Measurements from ENCODE around the gene LUZP4. TPM values are rescaled to one million over a fixed set of nuclear protein-coding genes. Genes with fewer than 3 reads are reported as not detected.

Gene LUZP4, protein sequence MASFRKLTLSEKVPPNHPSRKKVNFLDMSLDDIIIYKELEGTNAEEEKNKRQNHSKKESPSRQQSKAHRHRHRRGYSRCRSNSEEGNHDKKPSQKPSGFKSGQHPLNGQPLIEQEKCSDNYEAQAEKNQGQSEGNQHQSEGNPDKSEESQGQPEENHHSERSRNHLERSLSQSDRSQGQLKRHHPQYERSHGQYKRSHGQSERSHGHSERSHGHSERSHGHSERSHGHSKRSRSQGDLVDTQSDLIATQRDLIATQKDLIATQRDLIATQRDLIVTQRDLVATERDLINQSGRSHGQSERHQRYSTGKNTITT
- not detected for total RNA-seq

GRCh38 chrX:115289465-115289864 is at the start of gene LUZP4:
Gene LUZP4 (plus strand): TSS chrX:115289715. CDS start chrX:115289760, 45 bp downstream.
- Histone ChIP-seq H3K9me3 (no peaks in the 10 kb centered on the region), H3K27ac (no peak within 1 kb of the TSS), H3K4me1 (no peaks in the 10 kb centered on the region), H3K4me3 (no peak within 1 kb of the TSS), H3K27me3 (peaks cover 0 to 10% of the 10 kb centered on the region in 2 donors), H3K36me3 (no peaks in the 10 kb centered on the region)
- 84 to 95% methylated on average over 17 of the region's 17 CpGs for WGBS, 2 donors
- DNase-seq (ENCODE audit: low spot score in 2 of 2): no peak
- no peak for TF ChIP-seq EP300 (IDR thresholded peaks at IDR 0.05)
- no peak for TF ChIP-seq POLR2A (IDR thresholded peaks at IDR 0.05)
- no peak for TF ChIP-seq CTCF (IDR thresholded peaks at IDR 0.05)

DNA sequence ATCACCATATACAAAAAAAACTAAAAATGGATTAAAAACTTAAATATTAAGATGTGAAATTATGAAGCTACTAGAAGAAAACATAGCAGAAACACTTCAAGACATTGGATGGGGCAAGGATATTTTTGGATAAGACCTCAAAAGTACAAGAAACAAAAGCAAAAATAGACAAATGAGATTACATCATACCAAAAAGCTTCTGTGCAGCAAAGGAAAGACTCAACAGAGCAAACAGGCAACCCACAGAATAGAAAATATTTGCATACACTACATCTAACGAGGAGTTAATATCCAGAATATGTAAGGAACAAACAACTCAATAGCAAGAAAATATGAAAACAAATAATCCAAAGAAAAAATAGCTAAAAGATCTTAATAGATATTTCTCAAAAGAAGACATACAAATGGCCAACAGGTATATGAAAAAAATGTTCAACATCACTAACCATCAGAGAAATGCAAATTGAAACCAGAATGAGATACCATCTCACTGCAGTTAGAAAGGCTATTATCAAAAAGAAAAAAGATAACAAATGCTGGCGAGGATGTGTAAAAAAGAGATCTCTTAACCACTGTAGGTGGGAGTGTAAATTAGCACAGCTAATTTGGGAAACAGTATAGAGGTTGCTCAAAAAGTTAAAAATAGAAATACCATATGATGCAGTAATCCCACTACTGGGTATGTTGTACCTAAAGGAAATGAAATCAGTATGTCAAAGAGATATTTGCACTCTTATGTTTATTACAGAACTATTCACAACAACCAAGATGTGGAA is 37.9 kb upstream of the LUZP4 start:
- Histone ChIP-seq H3K36me3 (no peaks in the 10 kb centered on the region), H3K4me1 (no peaks in the 10 kb centered on the region), H3K27me3 (peaks cover 0 to 20% of the 10 kb centered on the region in 2 donors), H3K27ac (no peak overlapping the region), H3K9me3 (no peaks in the 10 kb centered on the region), H3K4me3 (no peak overlapping the region)
- DNase-seq (ENCODE audit: low spot score in 2 of 2): no peak
- no peak for TF ChIP-seq POLR2A (IDR thresholded peaks at IDR 0.05)
- no peak for TF ChIP-seq EP300 (IDR thresholded peaks at IDR 0.05)
- no peak for TF ChIP-seq CTCF (IDR thresholded peaks at IDR 0.05)
- WGBS, 2 donors: 51 to 81% methylated on average over 2 of the region's 2 CpGs

- H3K36me3 ChIP-seq: no peaks in the 10 kb centered on the region
- no peak overlapping the region for H3K4me3 ChIP-seq
- H3K9me3 ChIP-seq: no peaks in the 10 kb centered on the region
- peaks cover 0 to 18% of the 10 kb centered on the region in 2 donors for H3K27me3 ChIP-seq
- WGBS, 2 donors: 63 to 69% methylated on average over 2 of the region's 2 CpGs
- H3K27ac ChIP-seq: no peak overlapping the region
- H3K4me1 ChIP-seq: no peaks in the 10 kb centered on the region
- no peak for TF ChIP-seq EP300 (IDR thresholded peaks at IDR 0.05)
- no peak for TF ChIP-seq CTCF (IDR thresholded peaks at IDR 0.05)
- no peak for TF ChIP-seq POLR2A (IDR thresholded peaks at IDR 0.05)
- no peak for DNase-seq (ENCODE audit: low spot score in 2 of 2)
Measured at GRCh38 chrX:115255003-115255402, 34.5 kb upstream of the LUZP4 start.

GRCh38 chrX:115257711-115258110 is 31.8 kb upstream of the LUZP4 start:
- Histone ChIP-seq H3K9me3 (no peaks in the 10 kb centered on the region), H3K4me1 (no peaks in the 10 kb centered on the region), H3K36me3 (no peaks in the 10 kb centered on the region), H3K27me3 (peaks cover 0 to 21% of the 10 kb centered on the region in 2 donors), H3K4me3 (no peak overlapping the region), H3K27ac (no peak overlapping the region)
- no peak for DNase-seq (ENCODE audit: low spot score in 2 of 2)
- TF ChIP-seq EP300 (IDR thresholded peaks at IDR 0.05) (no peak), CTCF (IDR thresholded peaks at IDR 0.05) (no peak), POLR2A (IDR thresholded peaks at IDR 0.05) (no peak)

DNA sequence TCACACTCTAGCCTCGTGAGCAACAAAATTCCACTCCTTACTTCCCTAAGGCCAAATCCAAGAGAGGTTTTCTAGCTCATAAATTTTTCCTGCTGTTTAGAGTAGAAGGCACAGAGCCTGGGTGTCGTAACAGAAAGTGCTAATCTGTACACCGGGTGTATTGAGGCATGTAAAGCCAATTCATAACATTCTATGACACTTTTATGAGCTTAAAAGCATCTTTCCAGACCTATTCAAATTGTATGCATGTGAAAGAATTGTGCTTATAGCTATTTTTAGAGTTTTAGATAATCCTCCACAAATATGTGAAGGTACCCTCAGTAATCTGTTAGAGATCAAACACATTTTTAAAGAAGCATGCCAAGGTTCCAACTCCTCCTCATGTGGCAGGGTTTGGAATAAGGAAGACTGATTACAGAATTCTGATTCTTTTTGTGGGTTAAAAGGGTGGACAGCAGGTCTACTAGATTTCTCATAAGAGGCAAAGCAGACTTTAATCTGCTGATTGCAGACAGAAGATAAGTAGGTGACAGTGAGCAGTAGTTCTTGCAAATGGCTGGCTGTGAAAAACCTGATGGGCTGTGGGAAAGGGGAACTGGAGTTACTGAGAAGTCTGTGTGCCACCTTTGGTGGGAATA is 30.2 kb upstream of the LUZP4 start:
- Histone ChIP-seq H3K9me3 (no peaks in the 10 kb centered on the region), H3K36me3 (no peaks in the 10 kb centered on the region), H3K4me1 (no peaks in the 10 kb centered on the region), H3K27me3 (peaks cover 0 to 21% of the 10 kb centered on the region in 2 donors), H3K4me3 (no peak overlapping the region), H3K27ac (no peak overlapping the region)
- DNase-seq (ENCODE audit: low spot score in 2 of 2): no peak
- 57 to 68% methylated on average over 3 of the region's 3 CpGs for WGBS, 2 donors
- TF ChIP-seq EP300 (IDR thresholded peaks at IDR 0.05) (no peak), POLR2A (IDR thresholded peaks at IDR 0.05) (no peak), CTCF (IDR thresholded peaks at IDR 0.05) (no peak)

All from tibial nerve (tissue), 4 donors.